GM12874 (cell line): Measurements from ENCODE around the gene CAPZA3.

Experiments used
- CTCF ChIP-seq: IDR thresholded peaks from 2 replicates; pipeline ENCODE4 v1.5.1; 2011; ENCODE audit warnings: low read depth, mild to moderate bottlenecking, control low read depth, low read length, moderate library complexity; ENCODE audit not compliant: insufficient read depth

The CAPZA3 gene

GRCh38 chr12:18706798-18707197, 31.1 kb upstream of the CAPZA3 start:
- TF ChIP-seq CTCF: no peak

- no peak for TF ChIP-seq CTCF
Measured at GRCh38 chr12:18716236-18716635, 21.7 kb upstream of the CAPZA3 start.

- TF ChIP-seq CTCF: no peak
Measured at GRCh38 chr12:18718462-18718861, 19.5 kb upstream of the CAPZA3 start.

GRCh38 chr12:18719922-18720510, 17.9 kb upstream of the CAPZA3 start:
- TF ChIP-seq CTCF: no peak

GRCh38 chr12:18720690-18721089, 17.2 kb upstream of the CAPZA3 start:
- TF ChIP-seq CTCF: no peak

GRCh38 chr12:18721452-18721851, 16.5 kb upstream of the CAPZA3 start:
- TF ChIP-seq CTCF: no peak

GRCh38 chr12:18723752-18724151, 14.2 kb upstream of the CAPZA3 start:
- no peak for TF ChIP-seq CTCF
